Neural progenitor cell (in vitro differentiated cells): Measurements from ENCODE around the gene OCA2.

Experiments
- EZH2 ChIP-seq: fragments of 200-600 bp; sonication (generic); IDR thresholded peaks from 2 replicates; pipeline ENCODE4 v1.6.1; 2017; ENCODE audit warnings: antibody characterized with exemption, mild to moderate bottlenecking, moderate library complexity
- EZH2phosphoT487 ChIP-seq: fragments of 200-600 bp; sonication (generic); IDR thresholded peaks from 2 replicates; pipeline ENCODE4 v1.6.1; 2017; ENCODE audit warnings: antibody characterized with exemption
- TF ChIP-seq, protein P1 (sequence below): fragments of 200-600 bp; sonication (generic); IDR thresholded peaks from 2 replicates; pipeline ENCODE4 v1.5.1; 2017; ENCODE audit warnings: antibody characterized with exemption, mild to moderate bottlenecking

DNA sequence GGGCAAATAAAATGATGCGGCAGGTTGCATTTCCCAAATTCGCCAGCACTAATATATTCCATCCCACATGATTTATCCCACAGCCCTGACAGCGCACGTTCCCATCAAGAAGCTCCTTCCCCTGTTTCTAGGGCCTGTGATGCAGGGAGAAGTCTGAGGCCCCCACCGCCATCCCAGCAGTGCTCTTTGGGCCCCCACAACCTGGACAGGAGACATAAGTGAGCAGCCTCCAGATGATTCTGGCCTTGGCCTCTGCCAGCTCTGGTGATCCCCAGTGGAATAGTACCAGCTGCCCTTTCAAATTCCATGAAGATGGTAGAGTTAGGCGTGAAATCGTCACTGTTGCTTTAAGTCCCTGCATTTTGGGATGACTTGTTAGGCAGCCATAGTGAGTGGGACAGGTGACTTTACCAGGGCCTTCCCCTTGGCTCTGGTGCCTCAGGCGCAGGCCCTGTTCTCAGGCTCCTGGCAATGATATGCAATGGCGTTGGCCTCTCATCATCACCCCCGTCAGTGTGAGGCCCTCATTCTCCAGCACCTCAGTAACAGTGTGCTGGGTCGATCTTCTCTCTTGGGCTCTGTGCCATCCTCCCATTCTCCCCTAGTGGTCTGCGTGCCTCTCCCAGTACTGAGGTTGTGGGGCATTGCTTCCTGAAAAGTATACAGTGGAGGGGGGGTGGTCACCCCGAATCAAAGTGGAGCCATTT lies 263.7 kb downstream of the OCA2 start:
- TF ChIP-seq, protein P1, sequence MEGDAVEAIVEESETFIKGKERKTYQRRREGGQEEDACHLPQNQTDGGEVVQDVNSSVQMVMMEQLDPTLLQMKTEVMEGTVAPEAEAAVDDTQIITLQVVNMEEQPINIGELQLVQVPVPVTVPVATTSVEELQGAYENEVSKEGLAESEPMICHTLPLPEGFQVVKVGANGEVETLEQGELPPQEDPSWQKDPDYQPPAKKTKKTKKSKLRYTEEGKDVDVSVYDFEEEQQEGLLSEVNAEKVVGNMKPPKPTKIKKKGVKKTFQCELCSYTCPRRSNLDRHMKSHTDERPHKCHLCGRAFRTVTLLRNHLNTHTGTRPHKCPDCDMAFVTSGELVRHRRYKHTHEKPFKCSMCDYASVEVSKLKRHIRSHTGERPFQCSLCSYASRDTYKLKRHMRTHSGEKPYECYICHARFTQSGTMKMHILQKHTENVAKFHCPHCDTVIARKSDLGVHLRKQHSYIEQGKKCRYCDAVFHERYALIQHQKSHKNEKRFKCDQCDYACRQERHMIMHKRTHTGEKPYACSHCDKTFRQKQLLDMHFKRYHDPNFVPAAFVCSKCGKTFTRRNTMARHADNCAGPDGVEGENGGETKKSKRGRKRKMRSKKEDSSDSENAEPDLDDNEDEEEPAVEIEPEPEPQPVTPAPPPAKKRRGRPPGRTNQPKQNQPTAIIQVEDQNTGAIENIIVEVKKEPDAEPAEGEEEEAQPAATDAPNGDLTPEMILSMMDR, result no peak
- TF ChIP-seq EZH2, result no peak
- no peak for TF ChIP-seq EZH2phosphoT487
